IPS DF 4.7 (cell line): Measurements from ENCODE around the gene EPHA6.

Source experiments
- DNase-seq: peaks from one replicate; pipeline ENCODE4 v3.0.0-alpha.2; 2013; ENCODE audit warnings: low spot score; ENCODE audit errors: extremely low read depth

EPHA6 gene

DNA sequence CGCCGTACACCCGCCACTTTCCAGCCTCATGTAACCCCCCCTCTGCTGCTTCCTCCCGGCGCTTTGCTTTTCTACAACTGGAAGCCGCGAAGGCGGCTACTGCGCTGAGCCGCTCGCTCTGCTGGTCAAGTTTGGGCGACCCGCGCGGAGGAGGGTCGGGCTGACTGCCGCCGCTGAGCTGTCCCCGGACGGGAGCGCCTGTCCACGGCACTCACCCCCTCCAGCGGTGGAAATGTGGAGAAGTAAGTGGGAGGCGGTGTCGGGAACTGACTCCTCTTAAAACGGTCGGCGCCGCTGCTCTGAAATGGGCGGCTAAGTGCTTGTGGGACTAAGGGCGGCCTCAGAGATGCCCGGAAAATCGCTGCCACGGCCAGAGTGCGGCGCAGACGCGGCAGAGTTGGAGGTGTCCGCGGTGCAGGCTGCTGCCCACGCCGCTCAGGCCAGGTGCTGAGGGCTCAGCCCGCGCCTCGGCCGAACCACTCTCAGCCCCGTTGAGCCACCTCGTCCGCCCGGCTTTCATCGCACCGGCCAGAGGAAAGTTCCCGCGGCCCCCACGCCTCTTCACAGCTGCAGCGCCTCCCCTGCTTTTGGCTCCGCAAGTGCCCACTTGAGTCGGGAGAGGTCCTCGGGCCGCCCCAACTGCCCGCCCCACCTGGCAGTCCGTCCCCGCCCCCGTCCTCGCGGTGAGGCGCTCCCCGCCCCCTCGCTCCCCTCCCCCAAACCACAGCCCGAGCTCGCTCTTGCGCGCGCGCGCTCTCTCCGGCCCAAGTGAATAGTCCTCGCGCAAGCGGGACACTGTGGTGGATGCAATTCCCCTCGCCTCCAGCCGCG, at the start of gene EPHA6:
Gene EPHA6, plus strand, starts transcription at position 775 of the 831 bp plus-strand sequence.
- DNase-seq, result no peak

- no peak for DNase-seq
Measured at GRCh38 chr3:96776818-96777217, 37.6 kb upstream of the EPHA6 start.

DNA sequence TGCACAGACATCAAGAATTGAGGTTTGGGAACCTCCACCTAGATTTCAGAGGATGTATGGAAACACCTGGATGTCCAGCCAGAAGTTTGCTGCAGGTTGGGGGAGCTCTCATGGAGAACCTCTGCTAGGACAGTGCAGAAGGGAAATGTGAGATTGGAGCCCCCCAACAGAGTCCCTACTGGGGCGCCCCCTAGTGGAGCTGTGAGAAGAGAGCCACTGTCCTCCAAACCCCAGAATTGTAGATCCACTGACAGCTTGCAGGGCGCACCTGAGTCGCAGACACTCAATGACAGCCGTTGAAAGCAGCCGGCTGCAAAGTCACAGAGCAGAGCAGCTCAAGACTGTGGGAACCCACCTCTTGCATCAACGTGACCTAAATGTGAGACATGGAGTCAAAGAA, 34.6 kb upstream of the EPHA6 start:
- no peak for DNase-seq

- no peak for DNase-seq
Measured at GRCh38 chr3:96796101-96796500, 18.3 kb upstream of the EPHA6 start.

DNA sequence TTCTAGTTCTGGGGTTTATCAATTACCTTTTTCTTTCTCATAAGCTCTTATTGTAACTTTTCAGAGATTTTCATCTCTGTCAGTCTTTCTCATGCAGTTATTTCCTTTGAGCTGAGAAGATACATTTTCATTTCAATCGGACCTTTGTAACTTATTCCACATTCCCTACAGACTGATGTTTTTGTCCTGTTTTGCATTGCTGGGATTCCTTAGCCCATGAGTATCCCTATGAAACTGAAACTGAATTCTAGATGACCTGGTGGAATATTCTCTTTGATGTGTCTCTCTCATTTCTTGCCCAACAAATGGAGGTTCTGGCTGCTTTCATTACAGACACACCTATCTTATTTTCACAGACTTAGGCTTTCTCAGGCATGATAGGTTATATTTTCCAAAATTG, 10.5 kb upstream of the EPHA6 start:
- DNase-seq, result no peak

GRCh38 chr3:96806341-96806740, 8.1 kb upstream of the EPHA6 start:
- DNase-seq, result no peak

DNA sequence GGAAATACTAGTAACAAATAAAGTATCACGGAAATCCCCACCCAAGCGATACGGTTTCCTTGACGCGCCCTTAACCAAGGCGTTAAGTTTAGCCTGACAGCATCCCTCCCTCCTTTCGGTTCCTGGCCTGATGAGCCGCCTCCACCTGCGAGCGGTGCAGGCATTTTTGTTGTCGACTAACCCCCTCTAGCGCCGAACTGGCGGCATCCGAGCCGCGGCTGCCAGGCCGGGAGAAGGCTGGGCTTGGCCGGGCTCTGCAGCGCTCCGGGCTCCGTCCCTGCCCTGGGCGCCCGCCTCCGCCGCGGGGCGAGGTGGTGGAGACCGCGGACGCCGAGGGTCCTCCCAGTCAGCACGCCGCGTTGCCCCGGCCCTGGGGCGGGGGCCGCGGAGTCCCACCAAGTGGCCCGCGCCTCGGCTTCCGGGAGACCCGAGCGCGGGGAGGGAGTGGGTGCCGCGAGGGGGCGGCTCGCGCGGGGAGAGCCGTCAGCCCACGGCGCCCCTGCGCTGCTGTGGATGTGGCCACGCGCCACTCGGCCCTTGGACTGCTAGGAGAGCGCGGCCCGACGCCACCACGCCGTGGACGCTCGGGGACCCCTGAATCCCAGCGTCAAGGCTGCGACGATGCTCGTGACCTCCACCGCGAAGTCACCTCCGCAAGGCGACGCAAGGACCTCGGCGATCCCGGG, 1.1 kb upstream of the EPHA6 start:
- DNase-seq, result no peak

DNA sequence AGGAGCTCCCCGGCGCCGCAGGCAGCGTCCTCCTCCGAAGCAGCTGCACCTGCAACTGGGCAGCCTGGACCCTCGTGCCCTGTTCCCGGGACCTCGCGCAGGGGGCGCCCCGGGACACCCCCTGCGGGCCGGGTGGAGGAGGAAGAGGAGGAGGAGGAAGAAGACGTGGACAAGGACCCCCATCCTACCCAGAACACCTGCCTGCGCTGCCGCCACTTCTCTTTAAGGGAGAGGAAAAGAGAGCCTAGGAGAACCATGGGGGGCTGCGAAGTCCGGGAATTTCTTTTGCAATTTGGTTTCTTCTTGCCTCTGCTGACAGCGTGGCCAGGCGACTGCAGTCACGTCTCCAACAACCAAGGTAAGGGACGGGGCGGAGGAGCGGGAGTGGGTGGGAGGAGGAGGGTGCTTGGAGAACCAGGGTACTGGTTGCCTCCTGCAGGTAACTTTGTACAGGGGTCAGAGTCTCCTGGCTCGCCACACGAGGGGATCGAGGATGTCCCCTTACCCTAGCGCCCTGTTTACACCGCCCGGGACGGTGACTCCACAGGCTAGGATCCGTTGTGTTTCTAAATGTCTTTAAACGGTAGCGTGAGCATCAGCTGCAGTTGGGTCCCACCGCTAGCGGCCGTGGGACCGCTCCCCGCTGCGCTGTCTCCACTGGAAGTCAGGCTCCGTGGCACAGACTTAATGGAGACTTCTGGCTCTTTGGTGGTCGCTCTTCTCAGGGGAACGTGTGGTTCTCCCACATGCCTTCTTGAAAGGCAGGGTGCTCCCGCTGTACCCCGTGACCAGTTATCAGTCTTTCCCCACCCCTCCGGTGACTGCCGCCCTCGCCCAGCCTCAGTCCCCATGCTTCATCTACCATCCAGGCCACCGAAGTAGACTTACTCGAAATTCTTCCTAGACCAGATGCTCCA, 515 bp downstream of the EPHA6 start:
- DNase-seq, result no peak

- DNase-seq, result no peak
Measured at GRCh38 chr3:96831175-96831574, 16.8 kb downstream of the EPHA6 start.

DNA sequence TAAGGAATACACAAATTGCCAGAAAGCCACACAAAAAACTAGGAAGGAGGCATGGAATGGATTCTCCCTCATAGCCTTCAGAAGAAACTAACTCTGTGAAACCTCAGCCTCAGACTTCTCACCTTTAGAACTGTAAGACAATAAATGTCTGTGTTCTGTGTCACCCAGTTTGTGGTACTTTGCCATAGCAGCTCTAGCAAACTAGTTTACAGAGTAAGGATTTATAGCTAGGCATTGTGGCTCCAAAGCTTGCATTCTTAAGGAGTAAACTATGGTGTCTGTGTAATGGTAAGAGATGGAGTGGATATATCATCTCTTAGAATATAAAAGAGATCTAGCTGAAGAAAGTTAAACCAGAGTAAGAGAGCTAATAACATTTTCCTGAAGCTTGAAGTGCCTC, 18.9 kb downstream of the EPHA6 start:
- DNase-seq, result no peak

DNA sequence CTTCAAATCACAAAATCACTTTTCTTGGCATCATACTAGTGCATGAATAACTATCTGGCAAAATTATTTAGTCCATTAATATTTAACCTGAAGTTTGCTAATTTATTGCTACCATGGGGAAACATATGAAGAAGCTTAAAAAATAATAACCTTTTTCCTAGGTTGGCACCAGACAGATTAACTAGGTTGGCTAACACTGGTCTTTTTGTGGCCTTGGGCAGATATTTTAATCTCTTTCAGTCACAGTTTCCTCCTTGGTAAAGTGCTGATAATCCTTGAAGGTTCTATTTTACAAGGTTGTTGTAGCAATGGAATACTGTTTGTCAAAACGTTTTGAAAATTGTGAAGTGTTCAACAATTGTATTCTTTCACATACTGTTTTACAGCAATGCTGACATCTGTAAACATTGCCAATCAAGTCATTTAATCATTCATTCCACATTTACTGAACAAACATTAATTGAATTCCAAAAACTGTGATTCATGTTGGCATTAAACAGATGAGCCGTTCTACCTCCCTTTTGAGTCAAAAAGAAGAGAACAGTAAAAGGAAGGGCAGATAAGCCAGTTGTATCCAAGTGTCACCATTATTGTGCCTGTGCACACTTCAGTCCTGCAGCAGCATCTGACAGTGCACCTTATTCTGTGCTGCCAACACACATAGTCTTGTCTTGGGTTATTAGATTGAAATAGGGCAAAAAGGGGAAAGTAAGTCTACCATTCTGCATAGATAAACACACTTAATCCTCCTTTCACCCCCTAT, 21.9 kb downstream of the EPHA6 start:
- DNase-seq, result no peak

DNA sequence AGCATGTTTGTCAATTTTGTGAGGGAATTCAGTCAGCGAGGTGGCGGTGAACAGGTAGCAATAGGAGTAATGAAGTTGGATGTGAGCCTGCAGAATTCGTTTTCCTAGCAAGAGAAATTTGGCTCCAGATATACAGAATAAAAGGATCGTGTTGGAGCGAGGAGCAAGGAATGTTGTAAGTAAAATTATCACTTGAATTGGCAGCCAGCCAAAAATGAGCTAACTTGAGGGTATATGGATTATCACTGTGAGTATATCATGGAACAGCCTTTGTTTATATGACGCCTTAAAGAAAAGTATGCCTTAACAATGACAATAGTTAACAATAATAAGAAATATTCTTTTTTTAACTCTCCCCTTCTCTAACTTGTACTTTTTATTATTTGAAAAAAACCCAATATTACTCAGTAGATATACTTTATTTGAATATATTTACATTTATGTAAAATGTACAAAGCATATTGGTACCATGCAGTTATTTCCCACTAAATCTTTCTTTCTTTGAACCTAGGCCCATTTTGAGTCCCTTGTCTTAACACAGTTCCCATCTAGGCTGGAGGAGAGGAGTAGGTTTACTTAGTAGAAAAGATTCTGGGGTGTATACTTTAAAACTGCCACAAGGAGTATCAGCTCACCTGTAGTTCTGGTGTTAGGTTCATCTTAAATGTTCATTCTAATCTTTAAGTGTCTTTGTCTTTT, 29.3 kb downstream of the EPHA6 start:
- DNase-seq, result no peak

GRCh38 chr3:96844204-96844514, 29.8 kb downstream of the EPHA6 start:
- DNase-seq, result no peak

DNA sequence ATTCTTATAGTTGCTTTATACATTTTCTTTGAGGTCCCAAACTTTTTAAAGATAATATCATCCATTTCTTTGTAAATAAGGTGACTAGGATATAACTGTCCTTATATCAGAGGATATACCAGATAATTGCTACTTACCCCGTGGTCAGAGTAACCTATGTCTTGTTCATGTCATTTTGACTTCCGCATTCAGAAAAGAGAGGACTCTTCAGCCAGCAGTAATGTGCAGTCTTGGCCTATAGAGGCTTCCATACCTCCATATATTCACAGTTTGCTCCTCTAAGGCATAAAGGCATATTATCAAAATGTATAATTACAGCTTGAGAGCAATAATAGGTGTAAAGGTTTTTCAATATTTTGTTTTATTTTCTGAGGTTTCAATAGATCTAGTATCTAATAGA, 38.5 kb downstream of the EPHA6 start:
- DNase-seq, result no peak

DNA sequence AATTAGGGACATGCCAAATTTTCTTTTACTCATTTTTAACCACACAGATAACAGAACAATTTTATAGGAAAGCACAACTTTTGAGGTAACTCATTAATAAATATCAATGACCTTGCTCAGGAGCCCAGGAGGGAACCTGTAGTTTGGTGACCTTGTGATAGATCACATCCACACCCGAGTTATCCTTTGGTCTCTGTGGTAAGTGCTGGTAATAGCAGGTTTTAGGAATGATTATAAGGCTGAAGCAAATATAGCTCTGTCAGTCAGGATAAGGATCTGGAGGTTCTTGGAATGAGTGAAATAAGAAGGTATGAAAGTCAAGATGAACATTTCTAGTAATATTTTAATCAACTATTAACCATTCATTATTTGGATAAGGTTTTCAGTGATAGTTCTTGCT, 46.5 kb downstream of the EPHA6 start:
- DNase-seq, result no peak

DNA sequence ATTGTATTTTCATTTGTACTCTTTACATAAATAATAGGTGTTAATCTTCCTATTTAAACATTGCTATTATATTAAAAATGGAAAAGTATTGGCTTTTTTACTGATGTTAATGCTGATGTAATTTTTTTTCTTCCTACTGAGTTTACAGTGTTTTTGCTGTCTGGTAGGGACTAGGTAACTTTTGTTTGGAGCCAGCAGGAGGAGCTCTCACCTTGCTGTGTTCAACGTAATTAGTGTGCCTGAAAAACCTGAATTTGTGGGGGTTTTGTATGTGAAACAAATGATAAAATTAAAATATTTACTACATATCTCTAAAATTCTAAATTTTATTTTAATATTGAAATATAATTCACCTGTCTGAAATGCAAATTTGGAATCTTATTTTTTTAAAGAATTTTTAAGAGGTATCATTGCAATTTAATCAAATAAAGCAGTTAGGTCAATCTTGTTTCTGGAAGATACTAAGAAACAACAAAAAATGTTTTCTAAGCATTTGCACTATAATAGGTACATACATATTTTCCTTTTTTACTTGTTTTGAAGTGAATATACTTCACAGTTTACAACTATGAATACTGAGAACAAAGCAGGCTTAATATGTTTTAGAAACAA, 48.8 kb downstream of the EPHA6 start:
- peak; percentile 36 for DNase-seq

DNA sequence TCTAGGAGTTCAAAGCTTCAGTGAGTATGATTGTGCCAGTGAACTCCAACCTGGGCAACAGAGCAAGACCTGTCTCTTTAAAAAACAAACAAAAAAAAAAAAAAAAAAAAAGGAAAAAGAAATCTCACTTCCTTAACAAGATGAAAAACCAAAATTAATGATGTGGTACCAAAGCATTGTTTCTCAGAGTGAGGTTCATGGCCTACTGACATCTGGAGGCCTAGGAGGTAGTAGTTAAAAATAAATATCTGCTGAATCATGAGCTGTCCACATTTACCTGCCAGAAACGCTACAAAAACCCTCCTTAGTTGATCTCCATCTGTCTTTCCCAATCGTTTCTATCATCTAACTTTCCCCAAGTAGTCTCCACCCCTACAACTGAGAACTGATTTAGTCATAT, 51.2 kb downstream of the EPHA6 start:
- DNase-seq, result no peak

GRCh38 chr3:96869316-96869715, 54.9 kb downstream of the EPHA6 start:
- no peak for DNase-seq

- no peak for DNase-seq
Measured at GRCh38 chr3:96877510-96877909, 63.1 kb downstream of the EPHA6 start.

- no peak for DNase-seq
Measured at GRCh38 chr3:96900031-96900430, 85.6 kb downstream of the EPHA6 start.
